Sigmoid colon (tissue), 7 donors: ENCODE measurements around the gene MLKL. TPM values are rescaled to one million over a fixed set of nuclear protein-coding genes. Genes with fewer than 3 reads are reported as not detected.

Experiments
- DNase-seq: peaks from one replicate; pipeline ENCODE4 v3.0.0-alpha.2; 2019
- H3K27ac ChIP-seq, 4 donors: fragments of 200-600 bp; sonication (generic); one replicate each; pipeline ENCODE4 v1.5.1; 2016 to 2019; ENCODE audit warnings: mild to moderate bottlenecking in 1 of 4
- H3K27me3 ChIP-seq, 3 donors: fragments of 200-600 bp; sonication (generic); one replicate each; pipeline ENCODE4 v1.5.1; 2019; ENCODE audit warnings: mild to moderate bottlenecking in 1 of 3
- H3K36me3 ChIP-seq, 4 donors: fragments of 200-600 bp; sonication (generic); one replicate each; pipeline ENCODE4 v1.5.1; 2016 to 2019
- H3K4me1 ChIP-seq, 4 donors: fragments of 200-600 bp; sonication (generic); one replicate each; pipeline ENCODE4 v1.5.1; 2017 to 2019
- H3K4me3 ChIP-seq, 4 donors: fragments of 200-600 bp; sonication (generic); one replicate each; pipeline ENCODE4 v1.5.1; 2017 to 2019; ENCODE audit warnings: mild to moderate bottlenecking in 2 of 4, moderate library complexity in 1 of 4
- H3K9me3 ChIP-seq, 4 donors: fragments of 200-600 bp in 3 of 4; sonication (generic) in 3 of 4; one replicate each; pipeline versions ENCODE4 v1.5.1 to v1.6.1; 2013 to 2019
- CTCF ChIP-seq, 4 experiments: fragments of 450-650 bp in 3 of 4; fragments of 200-600 bp in 1 of 4; IDR thresholded peaks; one replicate each; pipeline ENCODE4 v1.5.1; 2016 to 2019; ENCODE audit warnings: antibody characterized with exemption in 4 of 4, mild to moderate bottlenecking in 3 of 4, moderate library complexity in 2 of 4
- EP300 ChIP-seq, 4 donors: sonication (generic); formaldehyde crosslinking; IDR thresholded peaks; one replicate each; pipeline ENCODE4 v1.6.1; 2017; ENCODE audit warnings: antibody characterized with exemption in 4 of 4
- POLR2A ChIP-seq, 2 donors: fragments of 450-650 bp; IDR thresholded peaks; one replicate each; pipeline ENCODE4 v1.6.1; 2016; ENCODE audit warnings: antibody characterized with exemption in 2 of 2, mild to moderate bottlenecking in 2 of 2, moderate library complexity in 2 of 2
- POLR2AphosphoS5 ChIP-seq, 4 donors: sonication (generic); formaldehyde crosslinking; IDR thresholded peaks; one replicate each; pipeline ENCODE4 v1.6.1; 2017; ENCODE audit warnings: antibody characterized with exemption in 4 of 4
- WGBS, 2 donors: extraction: QIAGEN DNeasy Blood & Tissue Kit; methylation state at CpG; one replicate each; pipeline ENCODE4 v1.1.7; 2013; 5-methylcytosine and 5-hydroxymethylcytosine counted together
- intact Hi-C: fragments of 100-400 bp; cut with DNase I; formaldehyde crosslinking; loops from one replicate; pipeline ENCODE4 v1.15.1; 2023
- polyA plus RNA-seq, 3 donors: library from polyadenylated mRNA; stranded (reverse); fragments of 200-250 nt; gene quantifications; one replicate each; pipeline ENCODE4 v1.2.3, GENCODE V29; 2013
- total RNA-seq, 4 donors: library from RNA; depleted of rRNA; stranded (reverse); fragments of >200 nt; gene quantifications; one replicate each; pipeline ENCODE4 v1.1.0, GENCODE V29; 2016
- donor health status: healthy with polysubstance abuse.
- donor health status: Bipolar disorder and iron deficiency.
- donor health status: healthy.

MLKL gene
- 10 to 100 TPM in 1 of 4 donors, 1 to 10 TPM in 3; 5.0 to 11.0 (median 8.3) TPM for total RNA-seq
- 10 to 100 TPM in 1 of 3 donors, 1 to 10 TPM in 2; 6.9 to 26.5 (median 8.4) TPM for polyA plus RNA-seq

GRCh38 chr16:74700438-74701225 is at the start of gene MLKL:
Gene MLKL (minus strand): TSS chr16:74700862. CDS start chr16:74695757, 5,105 bp downstream.
- Histone ChIP-seq H3K27me3 (no peaks in the 10 kb centered on the region), H3K27ac (peak within 1 kb of the TSS; percentile 73 to 85 (median 79)), H3K4me3 (peak within 1 kb of the TSS; percentile 56 to 78 (median 64)), H3K36me3 (no peaks in the 10 kb centered on the region), H3K9me3 (no peaks in the 10 kb centered on the region), H3K4me1 (peaks cover 0 to 23% (median 4%) of the 10 kb centered on the region in 4 donors)
- peak; percentile 82 for DNase-seq
- TF ChIP-seq CTCF (IDR thresholded peaks at IDR 0.05) = no peak
- TF ChIP-seq POLR2AphosphoS5 (IDR thresholded peaks at IDR 0.05) = peak in 3 of 4 donors; percentile 32 to 66 (median 47)
- TF ChIP-seq EP300 (IDR thresholded peaks at IDR 0.05) = no peak
- TF ChIP-seq POLR2A (IDR thresholded peaks at IDR 0.05) = peak in 1 of 2 donors; percentile 36
- 0 to 2% methylated on average over 35 of the region's 35 CpGs for WGBS, 2 donors
- intact Hi-C loops = no loop called here

- Histone ChIP-seq H3K27ac (peak overlapping the region in 1 of 4 donors; percentile 39), H3K4me3 (no peak overlapping the region), H3K27me3 (no peaks in the 10 kb centered on the region)
Measured at GRCh38 chr16:74749291-74750055, 48.8 kb upstream of the MLKL start.

DNA sequence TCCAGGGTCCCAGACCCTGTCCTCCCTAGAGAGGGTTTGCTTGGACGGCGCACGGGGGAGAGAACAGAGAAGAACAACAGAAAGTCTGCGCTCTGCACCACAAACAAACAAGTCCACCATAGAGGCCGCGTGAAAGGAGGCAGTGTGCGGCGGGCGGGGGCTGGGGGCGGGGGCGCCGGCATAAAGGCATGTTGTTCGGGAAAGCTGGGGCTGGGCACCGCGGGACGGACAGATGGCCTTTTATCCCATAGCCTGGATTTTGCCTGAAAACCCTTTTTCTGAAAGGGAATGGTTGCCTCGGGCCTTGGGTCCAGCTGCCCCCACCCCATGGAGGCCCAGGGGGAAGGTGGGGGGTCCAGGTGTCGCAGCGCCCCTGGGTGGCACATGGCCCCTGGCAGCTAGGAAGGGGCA is 48.0 kb upstream of the MLKL start:
- intact Hi-C loops = no loop called here
- TF ChIP-seq POLR2A (IDR thresholded peaks at IDR 0.05) (no peak), CTCF (IDR thresholded peaks at IDR 0.05) (no peak), EP300 (IDR thresholded peaks at IDR 0.05) (no peak), POLR2AphosphoS5 (IDR thresholded peaks at IDR 0.05) (no peak)
- H3K4me1 ChIP-seq = peaks cover 0 to 7% (median 5%) of the 10 kb centered on the region in 4 donors
- no peaks in the 10 kb centered on the region for H3K27me3 ChIP-seq
- 93 to 95% methylated on average over 19 of the region's 19 CpGs for WGBS, 2 donors
- H3K4me3 ChIP-seq = no peak overlapping the region
- peak overlapping the region in 2 of 4 donors; percentile 14 to 39 for H3K27ac ChIP-seq
- no peak for DNase-seq
- no peaks in the 10 kb centered on the region for H3K36me3 ChIP-seq
- no peaks in the 10 kb centered on the region for H3K9me3 ChIP-seq

More at GRCh38 chr16:74749291-74750055, 48.8 kb upstream of the MLKL start:
- WGBS, 2 donors = 76 to 80% methylated on average over 20 of the region's 20 CpGs
- intact Hi-C loops = no loop called here
- Histone ChIP-seq H3K9me3 (no peaks in the 10 kb centered on the region), H3K4me1 (no peaks in the 10 kb centered on the region), H3K36me3 (no peaks in the 10 kb centered on the region)
- no peak for TF ChIP-seq CTCF (IDR thresholded peaks at IDR 0.05)
- no peak for TF ChIP-seq POLR2A (IDR thresholded peaks at IDR 0.05)
- no peak for TF ChIP-seq EP300 (IDR thresholded peaks at IDR 0.05)
- TF ChIP-seq POLR2AphosphoS5 (IDR thresholded peaks at IDR 0.05) = no peak
- no peak for DNase-seq

DNA sequence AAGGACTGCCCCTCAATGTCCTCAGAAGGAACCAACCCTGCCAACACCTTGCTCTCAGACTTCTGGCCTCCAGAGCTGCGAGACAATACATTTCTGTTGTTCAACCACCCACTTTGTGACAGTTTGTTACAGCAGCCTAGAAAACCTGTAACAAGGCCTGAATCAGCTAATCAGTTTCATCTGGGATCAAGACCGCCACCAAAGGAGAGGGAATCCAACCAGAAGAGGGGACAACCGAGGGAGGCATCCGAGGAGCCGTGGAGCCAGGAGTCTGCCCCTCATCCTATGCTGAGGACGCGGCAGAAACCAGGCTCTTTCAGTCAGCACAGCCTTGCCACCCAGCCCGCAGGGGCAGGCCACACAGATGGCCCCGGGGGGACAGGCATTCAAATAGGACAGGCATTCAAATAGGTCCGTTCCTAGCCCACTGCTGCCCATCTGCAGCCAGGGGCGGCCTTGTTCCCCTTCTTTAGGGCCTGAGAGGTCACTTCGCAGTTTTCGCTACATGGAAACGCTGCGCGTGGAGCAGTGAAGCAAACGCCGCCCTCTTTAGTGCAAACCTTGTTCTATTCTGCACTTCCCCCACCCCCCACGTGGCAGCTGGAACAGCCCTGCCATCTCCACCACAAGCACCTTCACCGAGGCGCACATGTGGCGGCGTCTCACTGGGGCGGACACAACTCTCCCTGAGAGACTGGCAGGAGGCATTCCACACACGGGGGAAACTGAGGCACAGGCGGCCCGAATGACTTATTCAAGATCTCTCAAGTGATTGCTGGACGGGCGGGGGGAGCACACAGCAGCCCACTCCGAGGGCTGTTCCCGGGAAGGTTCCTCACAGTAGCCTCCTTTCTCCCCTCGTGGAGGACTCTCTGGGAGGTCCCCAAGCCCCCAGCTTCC is 47.3 kb upstream of the MLKL start:
- no peaks in the 10 kb centered on the region for H3K27me3 ChIP-seq
- intact Hi-C loops = no loop called here
- no peak for DNase-seq
- peak overlapping the region in 2 of 4 donors; percentile 14 to 23 for H3K27ac ChIP-seq
- no peaks in the 10 kb centered on the region for H3K9me3 ChIP-seq
- H3K4me3 ChIP-seq = no peak overlapping the region
- no peak for TF ChIP-seq CTCF (IDR thresholded peaks at IDR 0.05)
- no peak for TF ChIP-seq EP300 (IDR thresholded peaks at IDR 0.05)
- TF ChIP-seq POLR2A (IDR thresholded peaks at IDR 0.05) = no peak
- no peak for TF ChIP-seq POLR2AphosphoS5 (IDR thresholded peaks at IDR 0.05)
- H3K36me3 ChIP-seq = no peaks in the 10 kb centered on the region
- 88 to 90% methylated on average over 32 of the region's 32 CpGs for WGBS, 2 donors
- H3K4me1 ChIP-seq = peaks cover 0 to 13% (median 10%) of the 10 kb centered on the region in 4 donors
